Measurements from ENCODE around the gene GGCX.

- no peak for TF ChIP-seq NR2C1 (IDR thresholded peaks at IDR 0.05)
- TF ChIP-seq NR2C1 (tag; IDR thresholded peaks at IDR 0.05): peak; percentile 10; the same call in 1 of the 2 replicates
- no peak for TF ChIP-seq RFX5 (IDR thresholded peaks at IDR 0.05; ENCODE audit: low read depth, low read length)
- no peak for TF ChIP-seq RFX1 (IDR thresholded peaks at IDR 0.05)
- TF ChIP-seq ZNF707 (CRISPR knock-in tag; conservative IDR thresholded peaks at IDR 0.05): no peak
- no peak for TF ChIP-seq TOE1 (IDR thresholded peaks at IDR 0.05; ENCODE audit: borderline replicate concordance)
- no peak for TF ChIP-seq TOE1 (CRISPR knock-in tag; IDR thresholded peaks at IDR 0.05; ENCODE audit: borderline replicate concordance, low read depth)
- no peak for TF ChIP-seq ATF7 (IDR thresholded peaks at IDR 0.05)
These were observed 17.2 kb upstream of the GGCX start for GRCh38 chr2:85578243-85579180.

Measured in K562 (cell line).